Panc1 (cell line): ENCODE data around the gene HAND1.

Experiments used
- POLR2AphosphoS5 ChIP-seq: IDR thresholded peaks from 2 replicates; pipeline ENCODE4 v1.6.1; 2012; ENCODE audit warnings: mild to moderate bottlenecking, low read depth, low read length, moderate library complexity
- SIN3A ChIP-seq: IDR thresholded peaks from 2 replicates; pipeline ENCODE4 v1.6.1; 2012; ENCODE audit warnings: low read depth, mild to moderate bottlenecking, low read length, moderate library complexity, borderline replicate concordance; ENCODE audit not compliant: insufficient read depth
- TCF7L2 ChIP-seq: IDR thresholded peaks from 2 replicates; pipeline ENCODE4 v1.6.1; 2011; ENCODE audit warnings: mild to moderate bottlenecking, low read depth, low read length, inconsistent platforms
- TF ChIP-seq, protein P1 (sequence below): fragments of 450-650 bp; IDR thresholded peaks from 2 replicates; pipeline ENCODE4 v1.5.1; 2017; ENCODE audit warnings: mild to moderate bottlenecking

DNA sequence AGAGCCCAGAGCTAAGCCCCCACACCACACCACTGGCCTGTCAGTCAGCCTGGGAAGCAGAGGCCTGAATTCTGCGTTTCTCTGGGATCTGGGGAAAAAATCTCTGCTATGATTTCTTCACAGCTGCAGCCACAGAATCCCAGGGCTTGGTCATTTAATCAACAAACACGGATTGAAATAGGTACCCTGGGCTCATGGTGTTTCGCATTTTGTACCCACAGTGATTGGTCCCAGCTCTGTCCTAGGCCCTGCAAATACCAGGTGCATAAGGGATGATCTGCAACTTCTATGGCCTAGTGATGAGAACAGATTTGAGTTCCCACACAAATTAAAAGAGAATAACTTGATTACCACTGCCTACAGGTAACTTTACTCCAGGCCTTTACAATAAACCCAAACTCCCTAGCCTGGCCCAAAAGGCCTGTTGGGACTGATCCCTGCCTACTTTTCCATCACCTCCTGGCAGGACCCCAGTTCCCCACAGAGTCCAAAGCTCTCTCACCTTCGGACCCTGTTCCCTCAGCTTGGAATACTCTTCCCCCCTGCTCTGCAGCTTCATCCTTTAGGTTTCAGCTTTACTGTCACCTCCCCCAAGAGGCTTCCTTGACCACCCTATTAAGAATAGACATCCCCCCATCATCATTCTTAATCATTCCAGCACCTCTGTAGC, 46.9 kb downstream of the HAND1 start:
- TF ChIP-seq, protein P1, sequence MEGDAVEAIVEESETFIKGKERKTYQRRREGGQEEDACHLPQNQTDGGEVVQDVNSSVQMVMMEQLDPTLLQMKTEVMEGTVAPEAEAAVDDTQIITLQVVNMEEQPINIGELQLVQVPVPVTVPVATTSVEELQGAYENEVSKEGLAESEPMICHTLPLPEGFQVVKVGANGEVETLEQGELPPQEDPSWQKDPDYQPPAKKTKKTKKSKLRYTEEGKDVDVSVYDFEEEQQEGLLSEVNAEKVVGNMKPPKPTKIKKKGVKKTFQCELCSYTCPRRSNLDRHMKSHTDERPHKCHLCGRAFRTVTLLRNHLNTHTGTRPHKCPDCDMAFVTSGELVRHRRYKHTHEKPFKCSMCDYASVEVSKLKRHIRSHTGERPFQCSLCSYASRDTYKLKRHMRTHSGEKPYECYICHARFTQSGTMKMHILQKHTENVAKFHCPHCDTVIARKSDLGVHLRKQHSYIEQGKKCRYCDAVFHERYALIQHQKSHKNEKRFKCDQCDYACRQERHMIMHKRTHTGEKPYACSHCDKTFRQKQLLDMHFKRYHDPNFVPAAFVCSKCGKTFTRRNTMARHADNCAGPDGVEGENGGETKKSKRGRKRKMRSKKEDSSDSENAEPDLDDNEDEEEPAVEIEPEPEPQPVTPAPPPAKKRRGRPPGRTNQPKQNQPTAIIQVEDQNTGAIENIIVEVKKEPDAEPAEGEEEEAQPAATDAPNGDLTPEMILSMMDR = no peak
- TF ChIP-seq SIN3A (no peak), POLR2AphosphoS5 (no peak), TCF7L2 (no peak)
